GM12878 (cell line): ENCODE results near the gene GGCX. TPM values are rescaled to one million over a fixed set of nuclear protein-coding genes. Genes with fewer than 3 reads are reported as not detected.

Experiments used
- ATAC-seq: fragments of 200-7000 bp; cut with Tn5 transposase; 3 replicates; pipeline ENCODE4 v1.9.1; 2020; ENCODE audit warnings: mild to moderate bottlenecking, moderate library complexity
- BruUV-seq: library from RNA; stranded (reverse); fragments of 400-500 nt; replicated peaks from 2 replicates; lab custom pipeline; 2021; lab: Mats Ljungman, UMichigan
- CTCF ChIA-PET: fragments of 300-600 bp; sonication (Branson Sonifier 250); formaldehyde crosslinking; extraction: SDS; loops from one replicate; lab custom pipeline; 2021; ENCODE audit warnings: inconsistent platforms; lab: Yijun Ruan, JAX
- POLR2A ChIA-PET: fragments of 350-600 bp; formaldehyde crosslinking; extraction: SDS; loops from one replicate; lab custom pipeline; 2021; ENCODE audit warnings: inconsistent platforms; lab: Charles Lee
- RAD21 ChIA-PET: fragments of 300-600 bp; sonication (Branson Sonifier 250); formaldehyde crosslinking; loops from one replicate; lab custom pipeline; 2023; ENCODE audit warnings: antibody characterized with exemption; ENCODE audit not compliant: unreplicated experiment; lab: Charles Lee
- SMC1A ChIA-PET: fragments of 300-600 bp; sonication (Branson Sonifier 250); formaldehyde crosslinking; loops from one replicate; lab custom pipeline; 2023; ENCODE audit not compliant: unreplicated experiment, uncharacterized antibody; lab: Charles Lee
- DNase-seq: peaks from one replicate; pipeline ENCODE4 v3.0.0-alpha.2; 2011; ENCODE audit warnings: low read depth, low spot score
- FAIRE-seq: peaks from 3 replicates; lab custom pipeline; 2011; peaks lifted over from hg19 to GRCh38; lab: Jason Lieb, UNC
- H2AFZ ChIP-seq: 2 replicates; pipeline ENCODE4 v1.6.0; 2011; ENCODE audit warnings: low read depth, low read length, control low read depth; ENCODE audit not compliant: control insufficient read depth
- H3K27ac ChIP-seq: 2 replicates; pipeline ENCODE4 v1.5.1; 2011; ENCODE audit warnings: control low read depth; ENCODE audit not compliant: control insufficient read depth, insufficient read depth
- H3K27me3 ChIP-seq, 2 experiments: replicated peaks in 1 of 2; 2 replicates each; pipeline versions ENCODE4 v1.6.0 to v1.6.1; 2011; ENCODE audit warnings: low read length in 1 of 2; ENCODE audit not compliant: control insufficient read depth in 2 of 2, insufficient read depth in 2 of 2
- H3K36me3 ChIP-seq, 2 experiments: 2 replicates each; pipeline ENCODE4 v1.5.1; 2011; ENCODE audit warnings: low read length in 1 of 2; ENCODE audit not compliant: control insufficient read depth in 2 of 2, insufficient read depth in 2 of 2
- H3K4me1 ChIP-seq: 2 replicates; pipeline ENCODE4 v1.6.1; 2011; ENCODE audit warnings: mild to moderate bottlenecking, low read length, moderate library complexity, mixed read lengths; ENCODE audit not compliant: control insufficient read depth, insufficient read depth
- H3K4me2 ChIP-seq: 2 replicates; pipeline ENCODE4 v1.6.0; 2011; ENCODE audit warnings: control low read depth; ENCODE audit not compliant: control insufficient read depth, insufficient read depth
- H3K4me3 ChIP-seq: fragments of 200-600 bp; sonication (generic); 2 replicates; pipeline ENCODE4 v1.5.1; 2016
- H3K79me2 ChIP-seq: 2 replicates; pipeline ENCODE4 v1.6.0; 2011; ENCODE audit warnings: low read length; ENCODE audit not compliant: control insufficient read depth, insufficient read depth
- H3K9ac ChIP-seq: 2 replicates; pipeline ENCODE4 v1.8.0; 2011; ENCODE audit warnings: low read length, control low read depth, mixed read lengths; ENCODE audit not compliant: control insufficient read depth, insufficient read depth
- H3K9me3 ChIP-seq: replicated peaks from 3 replicates; pipeline ENCODE4 v1.5.1; 2011; ENCODE audit warnings: mild to moderate bottlenecking, low read length; ENCODE audit not compliant: control insufficient read depth, insufficient read depth
- H4K20me1 ChIP-seq: 2 replicates; pipeline ENCODE4 v1.6.0; 2011; ENCODE audit not compliant: control insufficient read depth, insufficient read depth
- BHLHE40 ChIP-seq, 2 experiments: fragments of 450-650 bp in 1 of 2; IDR thresholded peaks; 2 replicates each; pipeline ENCODE4 v1.6.1; 2011 to 2017; ENCODE audit warnings: low read depth in 2 of 2, borderline replicate concordance in 1 of 2, improper control_type of control experiment in 1 of 2, low read length in 1 of 2, mild to moderate bottlenecking in 1 of 2
- CTCF ChIP-seq, 3 experiments: IDR thresholded peaks in 2 of 3; conservative IDR thresholded peaks in 1 of 3; 2 replicates each; pipeline ENCODE4 v1.5.1; 2011; ENCODE audit warnings: low read depth in 3 of 3, low read length in 3 of 3, mild to moderate bottlenecking in 3 of 3, control low read depth in 2 of 3, moderate library complexity in 2 of 3, inconsistent platforms in 1 of 3, mixed read lengths in 1 of 3; ENCODE audit not compliant: control insufficient read depth in 2 of 3, insufficient read depth in 1 of 3; ENCODE audit errors: extremely low read depth in 1 of 3
- CUX1 ChIP-seq: IDR thresholded peaks from 2 replicates; pipeline ENCODE4 v1.6.1; 2012; ENCODE audit warnings: improper control_type of control experiment, low read depth, low read length; ENCODE audit not compliant: insufficient replicate concordance
- HCFC1 ChIP-seq: fragments of 150-350 bp; IDR thresholded peaks from 2 replicates; pipeline ENCODE4 v1.6.1; 2014; ENCODE audit warnings: low read length
- IRF3 ChIP-seq: fragments of 450-650 bp; IDR thresholded peaks from 2 replicates; pipeline ENCODE4 v1.6.1; 2014; ENCODE audit warnings: mild to moderate bottlenecking
- MAX ChIP-seq: IDR thresholded peaks from 2 replicates; pipeline ENCODE4 v1.6.1; 2012; ENCODE audit warnings: low read depth, low read length, improper control_type of control experiment
- NFYB ChIP-seq: IDR thresholded peaks from 2 replicates; pipeline ENCODE4 v1.6.1; 2011; ENCODE audit warnings: low read depth, mild to moderate bottlenecking, low read length, improper control_type of control experiment, moderate library complexity; ENCODE audit not compliant: insufficient read depth
- NR2C1 ChIP-seq: fragments of 450-650 bp; IDR thresholded peaks from 2 replicates; pipeline ENCODE4 v1.6.1; 2017; ENCODE audit warnings: antibody characterized with exemption, mild to moderate bottlenecking, moderate library complexity
- POU2F2 ChIP-seq: IDR thresholded peaks from 3 replicates; pipeline ENCODE4 v1.6.1; 2011; ENCODE audit warnings: low read depth, mild to moderate bottlenecking, low read length, borderline replicate concordance
- SMAD1 ChIP-seq: fragments of 450-650 bp; IDR thresholded peaks from 2 replicates; pipeline ENCODE4 v1.6.1; 2018; ENCODE audit warnings: mild to moderate bottlenecking, low read depth; ENCODE audit not compliant: partially characterized antibody
- SRF ChIP-seq, 2 experiments: IDR thresholded peaks; 2 replicates each; pipeline ENCODE4 v1.6.1; 2011; ENCODE audit warnings: low read depth in 2 of 2, low read length in 2 of 2, mild to moderate bottlenecking in 1 of 2, moderate library complexity in 1 of 2
- USF1 ChIP-seq: IDR thresholded peaks from 2 replicates; pipeline ENCODE4 v1.6.1; 2011; ENCODE audit warnings: borderline replicate concordance, low read depth, mild to moderate bottlenecking, moderate library complexity, mixed read lengths, low read length; ENCODE audit not compliant: insufficient read depth; ENCODE audit errors: extremely low read length
- WGBS: methylation state at CpG from one replicate; pipeline ENCODE4 v1.1.6; 2016; ENCODE audit warnings: low lambda C conversion rate; ENCODE audit not compliant: insufficient replicate concordance, insufficient coverage; ENCODE audit errors: missing lambda C conversion rate; 5-methylcytosine and 5-hydroxymethylcytosine counted together
- in situ Hi-C: fragments of 300-500 bp; cut with MboI; formaldehyde crosslinking; loops from 9 replicates; pipeline ENCODE4 v1.14.3; 2018; ENCODE audit warnings: mixed read lengths
- intact Hi-C: fragments of 100-400 bp; cut with micrococcal nuclease; formaldehyde crosslinking; loops from one replicate; pipeline ENCODE4 v1.14.2; 2022; ENCODE audit not compliant: unreplicated experiment
- polyA plus RNA-seq, 11 experiments: library from polyadenylated mRNA; depleted of rRNA in 4 of 11; unstranded in 6 of 11; stranded (reverse) in 5 of 11; fragments of >200 nt; fragmentation: Nextera tagmentation in 4 of 11; fragmentation: Illumina TruSeq in 1 of 11; extraction: Ambion mirVana in 4 of 11; extraction: Trizol in 1 of 11; gene quantifications; 1 replicate in 1 of 11; 2 replicates in 10 of 11; pipeline versions ENCODE4 v1.2.1 to v1.2.3, GENCODE V29; 2011 to 2016; ENCODE audit warnings: inconsistent platforms in 2 of 11, missing spikeins in 2 of 11, low read depth in 1 of 11
- total RNA-seq, 4 experiments: library from RNA; depleted of rRNA in 3 of 4; stranded (reverse); fragments of >200 nt in 3 of 4; fragmentation: Illumina TruSeq in 1 of 4; extraction: Trizol in 1 of 4; gene quantifications; 2 replicates each; pipeline versions ENCODE4 v1.2.1 to v1.2.3, GENCODE V29; 2013 to 2021

Gene GGCX
- total and polyA plus RNA-seq, 10 of the 15 experiments (the other 5 are each of a cell fraction or from before 2014, with no cell fraction given), result 18.1 to 52.7 (median 25.0) TPM

GRCh38 chr2:85496436-85496835 is 64.9 kb downstream of the GGCX start:
- no TSS peak for BruUV-seq
- Histone ChIP-seq H3K4me1 (no peaks in the 10 kb centered on the region), H3K9me3 (no peaks in the 10 kb centered on the region), H4K20me1 (no peaks in the 10 kb centered on the region), H3K27me3 (no peaks in the 10 kb centered on the region), H3K9ac (no peak overlapping the region), H3K27ac (no peak overlapping the region), H3K4me3 (no peak overlapping the region), H2AFZ (no peak overlapping the region), H3K79me2 (no peaks in the 10 kb centered on the region), H3K4me2 (no peak overlapping the region), H3K36me3 (no peaks in the 10 kb centered on the region)
- intact Hi-C loops (no loop called here), in situ Hi-C loops (no loop called here)
- ChIA-PET CTCF (interaction anchor here (0.6 to 1.6 kb wide), 3 partner anchors 38 to 60 kb away, joined by 3 to 5 read pairs (median 3); no protein-coding TSS in a partner anchor), RAD21 (no interaction called here), POLR2A (interaction anchor here (1.1 kb wide), 1 partner anchor 11 kb away, joined by 3 read pairs; no protein-coding TSS in a partner anchor), SMC1A (interaction anchor here (1.0 to 2.2 kb wide), 4 partner anchors 11 to 43 kb away, joined by 3 to 7 read pairs (median 3); partner anchors contain the start of gene MAT2A)
- WGBS, result 81% methylated on average over 1 of the region's 1 CpG
- ATAC-seq (no peak), DNase-seq (no peak), FAIRE-seq (no peak)
- no peak for TF ChIP-seq USF1
- no peak for TF ChIP-seq NFYB
- no peak for TF ChIP-seq BHLHE40 (IDR thresholded peaks at IDR 0.05; ENCODE audit: borderline replicate concordance in 1 of 2, low read depth in 2 of 2, low read length in 1 of 2)
- no peak for TF ChIP-seq IRF3
- TF ChIP-seq MAX, result no peak
- TF ChIP-seq NR2C1, result no peak
- no peak for TF ChIP-seq HCFC1
- no peak for TF ChIP-seq SRF (IDR thresholded peaks at IDR 0.05; ENCODE audit: low read depth in 2 of 2, low read length in 2 of 2)
- no peak for TF ChIP-seq SMAD1
- TF ChIP-seq CTCF (IDR thresholded peaks at IDR 0.05 in 2 of 3, conservative IDR thresholded peaks at IDR 0.05 in 1 of 3; ENCODE audit: control insufficient read depth in 2 of 3, extremely low read depth in 1 of 3, insufficient read depth in 1 of 3, low read depth in 3 of 3, low read length in 3 of 3), result no peak
- no peak for TF ChIP-seq CUX1
- no peak for TF ChIP-seq POU2F2
